Endodermal cell (in vitro differentiated cells): ENCODE results near the gene TBC1D8. TPM values are rescaled to one million over a fixed set of nuclear protein-coding genes. Genes with fewer than 3 reads are reported as not detected.
A peak's percentile ranks its signal among the peaks of the same experiment; 100 is the strongest.

Experiments
- DNase-seq: peaks from one replicate; pipeline ENCODE4 v3.0.0-alpha.2; 2017
- H3K27ac ChIP-seq: 2 replicates; pipeline ENCODE4 v1.5.1; 2013; ENCODE audit warnings: mild to moderate bottlenecking, low read depth, low read length, moderate library complexity
- H3K27me3 ChIP-seq: 2 replicates; pipeline ENCODE4 v1.6.1; 2013; ENCODE audit warnings: mild to moderate bottlenecking, low read length, moderate library complexity; ENCODE audit not compliant: insufficient read depth, control insufficient read depth, poor library complexity, severe bottlenecking
- H3K36me3 ChIP-seq: 2 replicates; pipeline ENCODE4 v1.7.0; 2013; ENCODE audit warnings: mild to moderate bottlenecking, low read length, moderate library complexity; ENCODE audit not compliant: control insufficient read depth, insufficient read depth
- H3K4me1 ChIP-seq: one replicate; pipeline ENCODE4 v1.7.0; 2013; ENCODE audit warnings: low read length; ENCODE audit not compliant: control insufficient read depth, insufficient read depth
- H3K4me3 ChIP-seq: 2 replicates; pipeline ENCODE4 v1.5.1; 2013; ENCODE audit warnings: mild to moderate bottlenecking, low read length, moderate library complexity
- H3K9ac ChIP-seq: 2 replicates; pipeline ENCODE4 v1.6.1; 2013; ENCODE audit warnings: mild to moderate bottlenecking, low read length, moderate library complexity; ENCODE audit not compliant: poor library complexity, severe bottlenecking; ENCODE audit errors: extremely low read depth
- H3K9me3 ChIP-seq: 2 replicates; pipeline ENCODE4 v1.6.1; 2013; ENCODE audit warnings: mild to moderate bottlenecking, low read length, moderate library complexity; ENCODE audit not compliant: control insufficient read depth
- H3K27ac Mint-ChIP-seq: 2 replicates; pipeline ENCODE4 v1.8.0; 2020; ENCODE audit warnings: mixed read lengths
- H3K27me3 Mint-ChIP-seq: 2 replicates; pipeline ENCODE4 v1.8.0; 2021; ENCODE audit warnings: mild to moderate bottlenecking, mixed read lengths; ENCODE audit not compliant: insufficient read depth
- H3K36me3 Mint-ChIP-seq: 2 replicates; pipeline ENCODE4 v1.8.0; 2020; ENCODE audit warnings: low read depth, mixed read lengths
- H3K4me1 Mint-ChIP-seq: 2 replicates; pipeline ENCODE4 v1.8.0; 2020; ENCODE audit warnings: mixed read lengths
- H3K4me3 Mint-ChIP-seq: 2 replicates; pipeline ENCODE4 v1.8.0; 2020; ENCODE audit warnings: mild to moderate bottlenecking, moderate library complexity, mixed read lengths
- H3K9me3 Mint-ChIP-seq: 2 replicates; pipeline ENCODE4 v1.8.0; 2020; ENCODE audit warnings: mild to moderate bottlenecking, mixed read lengths
- CTCF ChIP-seq: fragments of 200-600 bp; sonication (generic); conservative IDR thresholded peaks from 2 replicates; pipeline ENCODE4 v1.5.0; 2021; ENCODE audit warnings: antibody characterized with exemption, mild to moderate bottlenecking
- WGBS, 2 experiments: methylation state at CpG; one replicate each; pipeline versions ENCODE4 v1.1.5 to v1.1.7; 2013; ENCODE audit warnings: missing lambda C conversion rate in 2 of 2, mixed read lengths in 1 of 2; ENCODE audit not compliant: insufficient coverage in 1 of 2, insufficient read length in 1 of 2; 5-methylcytosine and 5-hydroxymethylcytosine counted together
- total RNA-seq, 2 donors: library from RNA; stranded (reverse); fragmentation: NEBNext Ultra II Directional in 1 of 2; extraction: Animal tissue kit (Norgen Biotek cat#: 25700) in 1 of 2; gene quantifications; 2 replicates in 1 of 2; 3 replicates in 1 of 2; pipeline ENCODE4 v1.2.1, GENCODE V29; 2021

TBC1D8 gene
- total RNA-seq, 2 donors from 2014 or later, result 14.4 to 14.5 TPM

- H3K9me3 Mint-ChIP-seq, result peaks cover 42% of the 10 kb centered on the region
These were observed 74.6 kb downstream of the TBC1D8 start for GRCh38 chr2:101076581-101076980.

GRCh38 chr2:101064868-101065549 lies 86.2 kb downstream of the TBC1D8 start:
- no peak for TF ChIP-seq CTCF
- no peaks in the 10 kb centered on the region for H3K9me3 Mint-ChIP-seq
- H3K27ac ChIP-seq, result peak overlapping the region; percentile 0
- no peaks in the 10 kb centered on the region for H3K4me1 ChIP-seq
- H3K27me3 ChIP-seq, result no peaks in the 10 kb centered on the region
- H3K4me3 ChIP-seq, result no peak overlapping the region
- H3K27me3 Mint-ChIP-seq, result no peaks in the 10 kb centered on the region
- WGBS, 2 experiments, result 85 to 91% methylated on average over 2 to 4 of the region's 4 CpGs
- no peak overlapping the region for H3K4me3 Mint-ChIP-seq
- no peak overlapping the region for H3K27ac Mint-ChIP-seq
- no peak for DNase-seq
- H3K4me1 Mint-ChIP-seq, result peaks cover 5% of the 10 kb centered on the region
- H3K9me3 ChIP-seq, result no peaks in the 10 kb centered on the region
- H3K9ac ChIP-seq, result no peak overlapping the region
- H3K36me3 ChIP-seq, result no peaks in the 10 kb centered on the region
- H3K36me3 Mint-ChIP-seq, result peaks cover 5% of the 10 kb centered on the region

More at GRCh38 chr2:101076581-101076980, 74.6 kb downstream of the TBC1D8 start:
- Mint-ChIP-seq H3K4me1 (no peaks in the 10 kb centered on the region), H3K27ac (no peak overlapping the region), H3K4me3 (no peak overlapping the region), H3K36me3 (peaks cover 32% of the 10 kb centered on the region), H3K27me3 (no peaks in the 10 kb centered on the region)
- Histone ChIP-seq H3K4me1 (no peaks in the 10 kb centered on the region), H3K9me3 (peaks cover 11% of the 10 kb centered on the region), H3K9ac (no peak overlapping the region), H3K27me3 (no peaks in the 10 kb centered on the region), H3K36me3 (no peaks in the 10 kb centered on the region), H3K27ac (no peak overlapping the region), H3K4me3 (no peak overlapping the region)
- TF ChIP-seq CTCF, result no peak
- DNase-seq, result no peak
- WGBS, 2 experiments, result 98% methylated on average over 2 of the region's 2 CpGs; no CpG with 5 or more reads in 1 of the 2 experiments

GRCh38 chr2:101064505-101064867 lies 86.7 kb downstream of the TBC1D8 start:
- H3K4me1 ChIP-seq, result no peaks in the 10 kb centered on the region

More at GRCh38 chr2:101064505-101064867, 86.7 kb downstream of the TBC1D8 start:
- Histone ChIP-seq H3K9ac (no peak overlapping the region), H3K9me3 (no peaks in the 10 kb centered on the region), H3K27ac (no peak overlapping the region), H3K4me3 (no peak overlapping the region), H3K27me3 (no peaks in the 10 kb centered on the region), H3K36me3 (no peaks in the 10 kb centered on the region)
- Mint-ChIP-seq H3K27ac (no peak overlapping the region), H3K4me3 (no peak overlapping the region), H3K9me3 (no peaks in the 10 kb centered on the region), H3K36me3 (peaks cover 6% of the 10 kb centered on the region), H3K27me3 (no peaks in the 10 kb centered on the region), H3K4me1 (peaks cover 5% of the 10 kb centered on the region)
- DNase-seq, result no peak
- TF ChIP-seq CTCF, result no peak
- WGBS, 2 experiments, result 96 to 100% methylated on average over 3 of the region's 3 CpGs
